ENCODE measurements around the gene PTCSC3. TPM values are rescaled to one million over a fixed set of nuclear protein-coding genes. Genes with fewer than 3 reads are reported as not detected.

The PTCSC3 gene
- total and polyA plus RNA-seq, 2 donors from 2014 or later = 6.4 TPM; not detected in 1

- no peak for FAIRE-seq
- Histone ChIP-seq H3K27ac (ENCODE audit: low read depth in 2 of 2, low read length in 2 of 2) (no peak overlapping the region), H3K9ac (ENCODE audit: low read length in 3 of 3) (no peak overlapping the region), H3K4me1 (ENCODE audit: control insufficient read depth in 2 of 3, insufficient read depth in 2 of 3, low read depth in 1 of 3, low read length in 3 of 3) (peaks cover 0 to 6% (median 0%) of the 10 kb centered on the region in 3 donors), H3K4me3 (ENCODE audit: low read length in 3 of 3) (no peak overlapping the region), H3K27me3 (ENCODE audit: control insufficient read depth, insufficient read depth, low read length) (no peaks in the 10 kb centered on the region), H3K9me3 (ENCODE audit: control insufficient read depth in 2 of 3, insufficient read depth in 1 of 3, low read length in 3 of 3) (no peaks in the 10 kb centered on the region), H3K36me3 (ENCODE audit: control insufficient read depth in 2 of 3, insufficient read depth in 3 of 3, low read length in 3 of 3) (no peaks in the 10 kb centered on the region)
- intact Hi-C loops (cut with DNase I) = no loop called here
- DNase-seq = no peak
- no peak for TF ChIP-seq CTCF (IDR thresholded peaks at IDR 0.05; ENCODE audit: borderline replicate concordance, extremely low read depth, insufficient read depth)
Observed at GRCh38 chr14:36085861-36086260, 90.7 kb downstream of the PTCSC3 start.

Other genes with a start within 250 kb of the PTCSC3 start
- gene MBIP, start 143.9 kb upstream of the PTCSC3 start, total RNA-seq = 28.8 TPM
- gene MBIP, start 143.9 kb upstream of the PTCSC3 start, polyA plus RNA-seq (ENCODE audit: insufficient read depth, low read depth, low replicate concordance) = 21.4 TPM

All from kidney (tissue), 14 donors.